Activated CD8-positive, alpha-beta memory T cell treated with anti-CD3 and anti-CD28 coated beads, Interleukin-2, amount 50 U/mL, for 24 hours (primary cell): ENCODE data around the gene CDK11B.
"Not testable (repeated sequence)": the region's sequence is repeated elsewhere in the genome, so short reads cannot be mapped to it uniquely, and the experiment has no call there.

ENCODE experiments used
- DNase-seq: peaks from one replicate; pipeline ENCODE4 v3.0.0-alpha.2; 2020; ENCODE audit errors: extremely low read depth

CDK11B gene

GRCh38 chr1:1658583-1659549, at the start of gene CDK11B:
Gene CDK11B (minus strand): TSS chr1:1659004. CDS start chr1:1657485, 1,519 bp downstream.
- DNase-seq: peak; percentile 97

GRCh38 chr1:1707897-1708296, 49.1 kb upstream of the CDK11B start:
- DNase-seq: not testable (repeated sequence)

GRCh38 chr1:1707241-1707640, 48.4 kb upstream of the CDK11B start:
- not testable (repeated sequence) for DNase-seq

GRCh38 chr1:1705623-1706022, 46.8 kb upstream of the CDK11B start:
- DNase-seq: not testable (repeated sequence)

- DNase-seq: not testable (repeated sequence)
Measured at GRCh38 chr1:1704284-1704957, 45.6 kb upstream of the CDK11B start.

GRCh38 chr1:1703796-1704195, 45.0 kb upstream of the CDK11B start:
- no peak for DNase-seq

GRCh38 chr1:1702506-1702905, 43.7 kb upstream of the CDK11B start:
- not testable (repeated sequence) for DNase-seq

- not testable (repeated sequence) for DNase-seq
Measured at GRCh38 chr1:1700557-1700956, 41.8 kb upstream of the CDK11B start.

- not testable (repeated sequence) for DNase-seq
Measured at GRCh38 chr1:1700067-1700466, 41.3 kb upstream of the CDK11B start.

- DNase-seq: not testable (repeated sequence)
Measured at GRCh38 chr1:1699061-1699460, 40.3 kb upstream of the CDK11B start.

GRCh38 chr1:1697358-1698183, 38.8 kb upstream of the CDK11B start:
- not testable (repeated sequence) for DNase-seq

GRCh38 chr1:1696431-1697357, 37.9 kb upstream of the CDK11B start:
- DNase-seq: not testable (repeated sequence)

GRCh38 chr1:1692714-1693647, 34.2 kb upstream of the CDK11B start, which contains the start of gene SLC35E2B:
Gene SLC35E2B (minus strand): TSS chr1:1692795. CDS start chr1:1676699, 16,096 bp downstream.
- peak; percentile 76 for DNase-seq

GRCh38 chr1:1692324-1692713, 33.5 kb upstream of the CDK11B start:
- DNase-seq: peak; percentile 23

- DNase-seq: not testable (repeated sequence)
Measured at GRCh38 chr1:1691443-1691842, 32.6 kb upstream of the CDK11B start.

- DNase-seq: not testable (repeated sequence)
Measured at GRCh38 chr1:1689526-1689925, 30.7 kb upstream of the CDK11B start.

GRCh38 chr1:1687846-1688245, 29.0 kb upstream of the CDK11B start:
- DNase-seq: no peak

- no peak for DNase-seq
Measured at GRCh38 chr1:1684031-1684681, 25.4 kb upstream of the CDK11B start.
